Neural progenitor cell (in vitro differentiated cells): Measurements from ENCODE around the gene BAG5. TPM values are rescaled to one million over a fixed set of nuclear protein-coding genes. Genes with fewer than 3 reads are reported as not detected.

Experiments
- DNase-seq: peaks from one replicate; pipeline ENCODE4 v3.0.0-alpha.2; 2016; ENCODE audit warnings: low spot score
- H2AFZ ChIP-seq: fragments of 200-600 bp; sonication (generic); replicated peaks from 2 replicates; pipeline ENCODE4 v1.6.1; 2016; ENCODE audit warnings: antibody characterized with exemption
- H3F3A ChIP-seq: fragments of 200-600 bp; sonication (generic); 2 replicates; pipeline ENCODE4 v1.6.1; 2016; ENCODE audit warnings: antibody characterized with exemption, low read depth
- H3K27ac ChIP-seq: fragments of 200-600 bp; sonication (generic); 2 replicates; pipeline ENCODE4 v1.5.1; 2016; ENCODE audit warnings: mild to moderate bottlenecking
- H3K27me3 ChIP-seq: fragments of 200-600 bp; sonication (generic); 2 replicates; pipeline ENCODE4 v1.6.1; 2016; ENCODE audit warnings: mild to moderate bottlenecking, moderate library complexity
- H3K36me3 ChIP-seq: fragments of 200-600 bp; sonication (generic); 2 replicates; pipeline ENCODE4 v1.5.1; 2016
- H3K4me1 ChIP-seq: fragments of 200-600 bp; sonication (generic); 2 replicates; pipeline ENCODE4 v1.6.1; 2016; ENCODE audit warnings: mixed run types
- H3K4me2 ChIP-seq: fragments of 200-600 bp; sonication (generic); 2 replicates; pipeline ENCODE4 v1.6.1; 2016
- H3K4me3 ChIP-seq: fragments of 200-600 bp; sonication (generic); 2 replicates; pipeline ENCODE4 v1.5.1; 2016
- H3K79me2 ChIP-seq: fragments of 200-600 bp; sonication (generic); 2 replicates; pipeline ENCODE4 v1.6.1; 2016; ENCODE audit warnings: low read depth
- H3K9ac ChIP-seq: fragments of 200-600 bp; sonication (generic); 2 replicates; pipeline ENCODE4 v1.6.1; 2016
- H3K9me3 ChIP-seq: fragments of 200-600 bp; sonication (generic); 2 replicates; pipeline ENCODE4 v1.5.1; 2016; ENCODE audit warnings: low read depth
- H4K20me1 ChIP-seq: fragments of 200-600 bp; sonication (generic); 2 replicates; pipeline ENCODE4 v1.6.1; 2016; ENCODE audit warnings: low read depth
- H3K27ac Mint-ChIP-seq: 3 replicates; pipeline ENCODE4 v1.8.0; 2021; ENCODE audit warnings: mixed read lengths
- H3K27me3 Mint-ChIP-seq: 2 replicates; pipeline ENCODE4 v1.8.0; 2022; ENCODE audit warnings: low read depth, mild to moderate bottlenecking, inconsistent platforms, moderate library complexity, mixed read lengths; ENCODE audit not compliant: insufficient read depth
- H3K36me3 Mint-ChIP-seq: 3 replicates; pipeline ENCODE4 v1.8.0; 2021; ENCODE audit warnings: mixed read lengths
- H3K4me1 Mint-ChIP-seq: 3 replicates; pipeline ENCODE4 v1.8.0; 2021; ENCODE audit warnings: mixed read lengths
- H3K4me3 Mint-ChIP-seq: 3 replicates; pipeline ENCODE4 v1.8.0; 2021; ENCODE audit warnings: mild to moderate bottlenecking, moderate library complexity, mixed read lengths
- H3K9me3 Mint-ChIP-seq: 3 replicates; pipeline ENCODE4 v1.8.0; 2020; ENCODE audit warnings: mixed read lengths
- EZH2 ChIP-seq: fragments of 200-600 bp; sonication (generic); IDR thresholded peaks from 2 replicates; pipeline ENCODE4 v1.6.1; 2017; ENCODE audit warnings: antibody characterized with exemption, mild to moderate bottlenecking, moderate library complexity
- EZH2phosphoT487 ChIP-seq: fragments of 200-600 bp; sonication (generic); IDR thresholded peaks from 2 replicates; pipeline ENCODE4 v1.6.1; 2017; ENCODE audit warnings: antibody characterized with exemption
- total RNA-seq: library from RNA; depleted of rRNA; stranded (reverse); fragments of >200 nt; gene quantifications from 2 replicates; pipeline ENCODE4 v1.2.3, GENCODE V29; 2015; ENCODE audit warnings: low replicate concordance
- TF ChIP-seq, protein P1 (sequence below): fragments of 200-600 bp; sonication (generic); IDR thresholded peaks from 2 replicates; pipeline ENCODE4 v1.5.1; 2017; ENCODE audit warnings: antibody characterized with exemption, mild to moderate bottlenecking

The BAG5 gene
- total RNA-seq, 1 donor from 2014 or later = 59.9 TPM

- Histone ChIP-seq H3K4me3 (no peak overlapping the region), H3K9ac (peak overlapping the region; percentile 32), H4K20me1 (no peaks in the 10 kb centered on the region), H3K36me3 (no peaks in the 10 kb centered on the region), H3K4me2 (no peak overlapping the region), H3K4me1 (no peaks in the 10 kb centered on the region), H2AFZ (no peak overlapping the region), H3K79me2 (no peaks in the 10 kb centered on the region), H3K27me3 (no peaks in the 10 kb centered on the region), H3K27ac (no peak overlapping the region), H3F3A (no peaks in the 10 kb centered on the region), H3K9me3 (no peaks in the 10 kb centered on the region)
- no peak for DNase-seq
- Mint-ChIP-seq H3K9me3 (peaks cover 2% of the 10 kb centered on the region), H3K27me3 (peaks cover 8% of the 10 kb centered on the region), H3K36me3 (peaks cover 7% of the 10 kb centered on the region), H3K4me3 (peak overlapping the region; percentile 67), H3K27ac (peak overlapping the region; percentile 91), H3K4me1 (peaks cover 5% of the 10 kb centered on the region)
- TF ChIP-seq EZH2 = no peak
- TF ChIP-seq, protein P1, sequence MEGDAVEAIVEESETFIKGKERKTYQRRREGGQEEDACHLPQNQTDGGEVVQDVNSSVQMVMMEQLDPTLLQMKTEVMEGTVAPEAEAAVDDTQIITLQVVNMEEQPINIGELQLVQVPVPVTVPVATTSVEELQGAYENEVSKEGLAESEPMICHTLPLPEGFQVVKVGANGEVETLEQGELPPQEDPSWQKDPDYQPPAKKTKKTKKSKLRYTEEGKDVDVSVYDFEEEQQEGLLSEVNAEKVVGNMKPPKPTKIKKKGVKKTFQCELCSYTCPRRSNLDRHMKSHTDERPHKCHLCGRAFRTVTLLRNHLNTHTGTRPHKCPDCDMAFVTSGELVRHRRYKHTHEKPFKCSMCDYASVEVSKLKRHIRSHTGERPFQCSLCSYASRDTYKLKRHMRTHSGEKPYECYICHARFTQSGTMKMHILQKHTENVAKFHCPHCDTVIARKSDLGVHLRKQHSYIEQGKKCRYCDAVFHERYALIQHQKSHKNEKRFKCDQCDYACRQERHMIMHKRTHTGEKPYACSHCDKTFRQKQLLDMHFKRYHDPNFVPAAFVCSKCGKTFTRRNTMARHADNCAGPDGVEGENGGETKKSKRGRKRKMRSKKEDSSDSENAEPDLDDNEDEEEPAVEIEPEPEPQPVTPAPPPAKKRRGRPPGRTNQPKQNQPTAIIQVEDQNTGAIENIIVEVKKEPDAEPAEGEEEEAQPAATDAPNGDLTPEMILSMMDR = no peak
- no peak for TF ChIP-seq EZH2phosphoT487
Observed at GRCh38 chr14:103551338-103551762, 11.1 kb downstream of the BAG5 start.

GRCh38 chr14:103550451-103551337, 11.8 kb downstream of the BAG5 start:
- Histone ChIP-seq H3F3A (no peaks in the 10 kb centered on the region), H4K20me1 (no peaks in the 10 kb centered on the region), H3K27me3 (no peaks in the 10 kb centered on the region), H3K4me3 (no peak overlapping the region), H3K9me3 (no peaks in the 10 kb centered on the region), H3K79me2 (no peaks in the 10 kb centered on the region), H3K9ac (no peak overlapping the region), H2AFZ (no peak overlapping the region), H3K36me3 (no peaks in the 10 kb centered on the region), H3K4me1 (no peaks in the 10 kb centered on the region), H3K27ac (no peak overlapping the region), H3K4me2 (no peak overlapping the region)
- no peak for TF ChIP-seq EZH2phosphoT487
- no peak for TF ChIP-seq EZH2
- TF ChIP-seq, protein P1 = no peak
- peak overlapping the region; percentile 46 for H3K27ac Mint-ChIP-seq
- peaks cover 9% of the 10 kb centered on the region for H3K27me3 Mint-ChIP-seq
- peaks cover 7% of the 10 kb centered on the region for H3K36me3 Mint-ChIP-seq
- peaks cover 8% of the 10 kb centered on the region for H3K4me1 Mint-ChIP-seq
- peaks cover 2% of the 10 kb centered on the region for H3K9me3 Mint-ChIP-seq
- H3K4me3 Mint-ChIP-seq = no peak overlapping the region
- DNase-seq = no peak

DNA sequence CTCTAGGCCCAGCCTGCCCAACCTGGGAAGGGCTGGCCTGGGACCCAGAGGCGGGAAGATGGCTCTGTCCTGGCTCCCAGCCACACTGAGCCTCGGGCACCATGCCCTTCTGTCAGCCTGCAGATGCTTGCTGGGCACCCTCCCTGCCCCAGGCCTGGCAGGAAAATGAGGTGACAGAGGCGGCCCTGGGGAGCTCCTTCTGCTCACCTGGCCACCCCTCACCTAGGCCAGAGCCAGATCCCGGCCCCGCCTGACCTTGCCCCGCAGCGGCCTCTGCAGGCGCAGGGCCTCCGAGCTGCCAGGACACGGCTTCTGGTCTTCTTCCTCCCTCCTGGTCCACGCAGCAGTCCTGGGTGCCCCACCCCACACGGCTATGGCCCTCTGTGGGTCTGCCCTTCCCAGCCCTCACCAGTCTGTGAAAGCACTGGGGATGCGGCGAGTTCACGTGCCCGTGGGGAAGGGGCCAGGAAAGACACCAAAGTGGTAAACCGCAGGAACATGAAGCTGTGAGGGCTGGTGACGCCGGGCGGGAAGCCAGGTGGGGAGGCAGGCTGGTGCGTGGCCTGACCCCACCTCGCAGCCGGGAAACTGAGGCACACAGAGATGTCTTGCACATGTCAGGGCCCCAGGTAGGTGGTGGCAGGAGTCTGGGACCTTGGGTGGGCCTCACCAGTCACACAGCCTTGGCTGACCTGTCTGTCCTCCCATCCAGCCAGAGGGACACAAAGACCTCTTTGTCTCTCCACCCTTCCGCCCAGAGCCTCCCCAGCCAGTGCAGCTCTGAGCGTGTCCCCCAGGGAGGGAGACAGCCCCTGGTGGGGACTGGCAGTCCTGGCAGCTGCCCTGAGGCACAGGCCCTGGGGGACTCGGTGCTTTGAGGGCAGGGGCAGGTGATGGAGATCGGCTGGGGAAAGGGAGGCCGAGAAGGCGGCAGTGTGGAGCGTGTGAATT, 12.8 kb downstream of the BAG5 start:
- Histone ChIP-seq H3K36me3 (no peaks in the 10 kb centered on the region), H3K79me2 (no peaks in the 10 kb centered on the region), H3K4me3 (no peak overlapping the region), H3K4me1 (peaks cover 2% of the 10 kb centered on the region), H3K9me3 (no peaks in the 10 kb centered on the region), H4K20me1 (no peaks in the 10 kb centered on the region), H3K9ac (no peak overlapping the region), H2AFZ (no peak overlapping the region), H3K27me3 (no peaks in the 10 kb centered on the region), H3F3A (no peaks in the 10 kb centered on the region), H3K4me2 (no peak overlapping the region), H3K27ac (no peak overlapping the region)
- Mint-ChIP-seq H3K9me3 (peaks cover 2% of the 10 kb centered on the region), H3K27me3 (peaks cover 7% of the 10 kb centered on the region), H3K4me1 (peaks cover 14% of the 10 kb centered on the region), H3K27ac (peak overlapping the region; percentile 46), H3K36me3 (peaks cover under 1% of the 10 kb centered on the region), H3K4me3 (no peak overlapping the region)
- no peak for TF ChIP-seq EZH2
- TF ChIP-seq, protein P1 = no peak
- no peak for TF ChIP-seq EZH2phosphoT487
- no peak for DNase-seq
